MM.1S (cell line): ENCODE measurements around the gene VPS13A.
"Not testable (repeated sequence)": the region's sequence is repeated elsewhere in the genome, so short reads cannot be mapped to it uniquely, and the experiment has no call there.

Experiments
- CTCF ChIP-seq: fragments of 300-600 bp; sonication (generic); IDR thresholded peaks from 2 replicates; pipeline ENCODE4 v1.5.1; 2016; ENCODE audit warnings: antibody characterized with exemption, low read length, mixed read lengths
- EZH2 ChIP-seq: fragments of 300-600 bp; sonication (generic); optimal IDR thresholded peaks from 2 replicates; pipeline ENCODE3; 2017; ENCODE audit warnings: low read depth, mild to moderate bottlenecking, antibody characterized with exemption, low read length, mixed read lengths
- EZH2phosphoT487 ChIP-seq: fragments of 300-600 bp; sonication (generic); IDR thresholded peaks from 2 replicates; pipeline ENCODE4 v1.6.1; 2018; ENCODE audit warnings: antibody characterized with exemption, low read length

DNA sequence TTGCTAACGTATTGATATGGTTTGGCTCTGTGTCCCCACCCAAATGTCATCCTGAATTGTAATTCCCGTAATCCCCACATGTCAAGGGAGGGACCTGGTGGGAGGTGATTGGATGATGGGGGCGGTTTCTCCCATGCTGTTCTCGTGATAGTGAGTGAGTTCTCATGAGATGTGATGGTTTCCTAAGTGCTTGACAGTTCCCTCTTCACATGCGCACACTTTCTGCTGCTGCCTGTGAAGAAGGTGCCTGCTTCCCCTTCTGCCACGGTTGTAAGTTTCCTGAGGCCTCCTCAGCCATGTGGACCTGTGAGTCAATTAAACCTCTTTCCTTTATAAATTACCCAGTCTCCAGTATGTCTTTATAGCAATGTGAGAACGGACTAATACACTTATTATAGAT is 263.8 kb downstream of the VPS13A start:
- TF ChIP-seq CTCF, EZH2, EZH2phosphoT487: not testable (repeated sequence)
